K562 (cell line): ENCODE data around the gene SCN2B.

Experiments used
- BRD9 ChIP-seq: fragments of 450-650 bp; IDR thresholded peaks from 2 replicates; pipeline ENCODE4 v1.6.1; 2018; ENCODE audit warnings: low read depth; ENCODE audit not compliant: partially characterized antibody
- CREB1 ChIP-seq, 2 experiments: sonication (generic) in 1 of 2; formaldehyde crosslinking in 1 of 2; IDR thresholded peaks; 2 replicates each; pipeline versions ENCODE4 v1.6.1 to v1.8.0; 2012 to 2022; ENCODE audit warnings: inconsistent platforms in 1 of 2, mild to moderate bottlenecking in 1 of 2, missing genetic modification reagents in 1 of 2, moderate library complexity in 1 of 2
- CTCF ChIP-seq, 3 experiments: IDR thresholded peaks in 2 of 3; conservative IDR thresholded peaks in 1 of 3; 2 replicates each; pipeline ENCODE4 v1.5.1; 2011 to 2012; ENCODE audit warnings: low read length in 3 of 3, mild to moderate bottlenecking in 3 of 3, control low read depth in 2 of 3, improper control_type of control experiment in 1 of 3, inconsistent platforms in 1 of 3, low read depth in 1 of 3, mixed read lengths in 1 of 3, moderate library complexity in 1 of 3; ENCODE audit not compliant: insufficient read depth in 2 of 3
- EZH2 ChIP-seq: IDR thresholded peaks from 2 replicates; pipeline ENCODE4 v1.6.1; 2012; ENCODE audit warnings: low read depth, mild to moderate bottlenecking, inconsistent platforms, low read length, borderline replicate concordance
- HNRNPK ChIP-seq: fragments of 200-400 bp; formaldehyde crosslinking; IDR thresholded peaks from one replicate; pipeline ENCODE4 v1.6.1; 2018; ENCODE audit warnings: mild to moderate bottlenecking, low read depth, low read length; ENCODE audit not compliant: poor library complexity, severe bottlenecking
- JUND ChIP-seq, 2 experiments: IDR thresholded peaks; 2 replicates in 1 of 2; 3 replicates in 1 of 2; pipeline ENCODE4 v1.6.1; 2011; ENCODE audit warnings: borderline replicate concordance in 2 of 2, low read depth in 2 of 2, low read length in 2 of 2, improper control_type of control experiment in 1 of 2, missing biosample characterization in 1 of 2, missing genetic modification characterization in 1 of 2, missing genetic modification reagents in 1 of 2
- KAT7 ChIP-seq: sonication (generic); formaldehyde crosslinking; IDR thresholded peaks from 2 replicates; pipeline ENCODE4 v1.8.0; 2022; ENCODE audit warnings: missing genetic modification reagents, mild to moderate bottlenecking, borderline replicate concordance
- TCF3 ChIP-seq: sonication (generic); formaldehyde crosslinking; IDR thresholded peaks from 2 replicates; pipeline ENCODE4 v1.4.0; 2020; ENCODE audit warnings: mild to moderate bottlenecking, missing genetic modification reagents
- ZEB2 ChIP-seq: fragments of 450-650 bp; IDR thresholded peaks from 2 replicates; pipeline ENCODE4 v1.6.1; 2016

GRCh38 chr11:118164885-118165284 lies 11.6 kb downstream of the SCN2B start:
- TF ChIP-seq ZEB2 (no peak), CTCF (IDR thresholded peaks at IDR 0.05 in 2 of 3, conservative IDR thresholded peaks at IDR 0.05 in 1 of 3; ENCODE audit: insufficient read depth in 2 of 3, low read depth in 1 of 3, low read length in 3 of 3) (no peak), HNRNPK (no peak), BRD9 (no peak), TCF3 (CRISPR knock-in tag) (no peak), JUND (IDR thresholded peaks at IDR 0.05; ENCODE audit: borderline replicate concordance, low read depth, low read length) (no peak), JUND (tag; IDR thresholded peaks at IDR 0.05; ENCODE audit: borderline replicate concordance, low read depth, low read length) (no peak), KAT7 (CRISPR knock-in tag) (no peak), CREB1 (IDR thresholded peaks at IDR 0.05) (no peak), CREB1 (CRISPR knock-in tag; IDR thresholded peaks at IDR 0.05) (no peak), EZH2 (no peak)
